Smooth muscle cell (in vitro differentiated cells): ENCODE results near the gene ELAVL2. TPM values are rescaled to one million over a fixed set of nuclear protein-coding genes. Genes with fewer than 3 reads are reported as not detected.

ENCODE experiments used
- DNase-seq: peaks from one replicate; lab custom pipeline; 2025; ENCODE audit not compliant: unreplicated experiment; lab: John Stamatoyannopoulos, UW
- H2AFZ ChIP-seq: fragments of 200-600 bp; sonication (generic); 2 replicates; pipeline ENCODE4 v1.6.0; 2016; ENCODE audit warnings: antibody characterized with exemption, low read depth, mild to moderate bottlenecking
- H3F3A ChIP-seq: fragments of 200-600 bp; sonication (generic); 2 replicates; pipeline ENCODE4 v1.6.0; 2017; ENCODE audit warnings: antibody characterized with exemption, low read depth
- H3K27ac ChIP-seq: fragments of 200-600 bp; sonication (generic); 2 replicates; pipeline ENCODE4 v1.5.1; 2016; ENCODE audit warnings: low read depth, mild to moderate bottlenecking
- H3K27me3 ChIP-seq: fragments of 200-600 bp; sonication (generic); 2 replicates; pipeline ENCODE4 v1.6.1; 2016; ENCODE audit warnings: low read depth, mild to moderate bottlenecking
- H3K36me3 ChIP-seq: fragments of 200-600 bp; sonication (generic); 2 replicates; pipeline ENCODE4 v1.5.1; 2016; ENCODE audit warnings: low read depth
- H3K4me1 ChIP-seq: fragments of 200-600 bp; sonication (generic); 2 replicates; pipeline ENCODE4 v1.5.1; 2016; ENCODE audit warnings: low read depth
- H3K4me2 ChIP-seq: fragments of 200-600 bp; sonication (generic); 2 replicates; pipeline ENCODE4 v1.6.0; 2016; ENCODE audit warnings: mild to moderate bottlenecking
- H3K4me3 ChIP-seq: fragments of 200-600 bp; sonication (generic); 2 replicates; pipeline ENCODE4 v1.5.1; 2016; ENCODE audit warnings: mild to moderate bottlenecking
- H3K79me2 ChIP-seq: fragments of 200-600 bp; sonication (generic); 2 replicates; pipeline ENCODE4 v1.6.0; 2016; ENCODE audit warnings: low read depth, mild to moderate bottlenecking
- H3K9ac ChIP-seq: fragments of 200-600 bp; sonication (generic); 2 replicates; pipeline ENCODE4 v1.6.0; 2016; ENCODE audit warnings: low read depth
- H3K9me3 ChIP-seq: fragments of 200-600 bp; sonication (generic); replicated peaks from 2 replicates; pipeline ENCODE4 v1.5.1; 2016; ENCODE audit warnings: low read depth
- H4K20me1 ChIP-seq: fragments of 200-600 bp; sonication (generic); 2 replicates; pipeline ENCODE4 v1.6.0; 2016; ENCODE audit warnings: low read depth
- CTCF ChIP-seq: fragments of 200-600 bp; sonication (generic); IDR thresholded peaks from 2 replicates; pipeline ENCODE4 v1.5.1; 2017; ENCODE audit warnings: borderline replicate concordance, mild to moderate bottlenecking, antibody characterized with exemption; ENCODE audit not compliant: insufficient read depth, poor library complexity, severe bottlenecking
- WGBS: methylation state at CpG from one replicate; pipeline ENCODE4 v1.1.7; 2016; ENCODE audit warnings: low lambda C conversion rate; 5-methylcytosine and 5-hydroxymethylcytosine counted together
- polyA plus RNA-seq: library from polyadenylated mRNA; unstranded; fragments of >200 nt; fragmentation: Nextera tagmentation; extraction: Ambion mirVana; gene quantifications from 2 replicates; pipeline ENCODE4 v1.2.1, GENCODE V29; 2016
- total RNA-seq: library from RNA; depleted of rRNA; stranded (reverse); fragments of >200 nt; gene quantifications from 2 replicates; pipeline ENCODE4 v1.2.3, GENCODE V29; 2014

The ELAVL2 gene
- total and polyA plus RNA-seq, 2 experiments from 2014 or later: 5.6 TPM; not detected in 1

GRCh38 chr9:23824830-23825591 lies 1.0 kb downstream of the ELAVL2 start:
- H3K9me3 ChIP-seq: no peaks in the 10 kb centered on the region
- 3% methylated on average over 25 of the region's 25 CpGs for WGBS
- H2AFZ ChIP-seq: no peak overlapping the region
- no peak for TF ChIP-seq CTCF
- H3K27me3 ChIP-seq: peaks cover 90% of the 10 kb centered on the region
- peak overlapping the region; percentile 60 for H3K4me3 ChIP-seq
- no peaks in the 10 kb centered on the region for H3K36me3 ChIP-seq
- DNase-seq: no peak
- H3K4me2 ChIP-seq: peak overlapping the region; percentile 93
- no peaks in the 10 kb centered on the region for H3F3A ChIP-seq
- no peak overlapping the region for H3K9ac ChIP-seq
- no peaks in the 10 kb centered on the region for H3K79me2 ChIP-seq
- H4K20me1 ChIP-seq: peaks cover 3% of the 10 kb centered on the region
- peaks cover 29% of the 10 kb centered on the region for H3K4me1 ChIP-seq
- no peak overlapping the region for H3K27ac ChIP-seq

- Histone ChIP-seq H3K36me3 (no peaks in the 10 kb centered on the region), H3K27me3 (peaks cover 91% of the 10 kb centered on the region), H3K4me3 (peak overlapping the region; percentile 60), H3F3A (no peaks in the 10 kb centered on the region), H3K4me1 (peaks cover 32% of the 10 kb centered on the region), H3K79me2 (no peaks in the 10 kb centered on the region), H4K20me1 (peaks cover 3% of the 10 kb centered on the region), H3K9ac (no peak overlapping the region), H3K4me2 (peak overlapping the region; percentile 93), H3K9me3 (no peaks in the 10 kb centered on the region), H2AFZ (no peak overlapping the region), H3K27ac (no peak overlapping the region)
- 6% methylated on average over 36 of the region's 36 CpGs for WGBS
- no peak for DNase-seq
- no peak for TF ChIP-seq CTCF
These were observed 1.8 kb downstream of the ELAVL2 start for GRCh38 chr9:23823986-23824829.

- Histone ChIP-seq H3K9me3 (no peaks in the 10 kb centered on the region), H3K4me1 (peaks cover 42% of the 10 kb centered on the region), H3F3A (no peaks in the 10 kb centered on the region), H2AFZ (no peak overlapping the region), H3K4me3 (no peak overlapping the region), H3K27me3 (peaks cover 91% of the 10 kb centered on the region), H3K4me2 (no peak overlapping the region), H3K36me3 (no peaks in the 10 kb centered on the region), H3K27ac (no peak overlapping the region), H3K9ac (no peak overlapping the region), H4K20me1 (peaks cover 3% of the 10 kb centered on the region), H3K79me2 (no peaks in the 10 kb centered on the region)
- no peak for DNase-seq
- TF ChIP-seq CTCF: no peak
- WGBS: 28% methylated on average over 11 of the region's 11 CpGs
These were observed 2.8 kb downstream of the ELAVL2 start for GRCh38 chr9:23823269-23823668.
